ENCODE measurements around the gene IP6K1.
"Not testable (repeated sequence)": the region's sequence is repeated elsewhere in the genome, so short reads cannot be mapped to it uniquely, and the experiment has no call there.

Gene IP6K1

GRCh38 chr3:49703443-49703927, 82.9 kb downstream of the IP6K1 start:
- in situ Hi-C loops (cut with HindIII; ENCODE audit: low sequenced_read_pairs): no loop called here
- DNase-seq (ENCODE audit: low read depth, low spot score): peak; percentile 53
- no peak overlapping the region for H3K4me3 ChIP-seq (ENCODE audit: low read depth, low read length)
- peak; percentile 92 for TF ChIP-seq CTCF (IDR thresholded peaks at IDR 0.05; ENCODE audit: low read depth, low read length)

GRCh38 chr3:49702672-49703071, 83.7 kb downstream of the IP6K1 start:
- in situ Hi-C loops (cut with HindIII; ENCODE audit: low sequenced_read_pairs): no loop called here
- DNase-seq (ENCODE audit: low read depth, low spot score): no peak
- TF ChIP-seq CTCF (IDR thresholded peaks at IDR 0.05; ENCODE audit: low read depth, low read length): no peak
- no peak overlapping the region for H3K4me3 ChIP-seq (ENCODE audit: low read depth, low read length)

DNA sequence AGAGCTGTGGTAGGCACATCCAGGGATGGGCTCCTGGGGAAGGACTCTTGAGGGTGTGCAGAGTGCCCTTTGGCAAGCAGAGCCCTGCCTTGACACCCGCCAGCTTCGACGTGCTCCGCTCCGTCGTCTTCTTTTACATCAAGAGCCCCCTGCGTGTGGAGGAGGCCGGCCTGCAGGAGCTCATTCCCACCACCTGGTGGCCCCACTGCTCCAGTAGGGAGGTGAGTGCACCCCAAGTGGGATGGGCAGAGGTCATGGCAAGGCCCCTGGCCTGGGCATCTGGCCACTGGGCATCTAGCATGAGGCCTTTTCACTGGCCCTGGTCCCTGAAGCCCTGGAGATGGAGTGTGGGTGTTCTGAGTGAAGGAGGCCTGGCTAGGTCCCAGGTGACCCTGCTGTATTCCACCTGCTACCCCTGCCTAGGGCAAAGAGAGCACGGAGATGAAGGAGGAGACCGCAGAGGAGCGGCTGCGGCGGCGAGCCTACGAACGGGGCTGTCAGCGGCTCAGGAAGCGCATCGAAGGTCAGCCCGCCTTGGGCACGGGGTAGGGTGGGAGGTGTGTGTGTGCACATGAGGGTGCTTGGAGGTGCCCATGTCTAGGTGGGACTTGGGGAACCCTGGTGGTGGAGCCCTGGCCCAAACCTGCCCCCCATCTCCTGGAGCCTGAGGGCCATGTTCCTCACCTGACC, 84.8 kb downstream of the IP6K1 start:
- peak; percentile 78 for TF ChIP-seq CTCF (IDR thresholded peaks at IDR 0.05; ENCODE audit: low read depth, low read length)
- DNase-seq (ENCODE audit: low read depth, low spot score): no peak
- in situ Hi-C loops (cut with HindIII; ENCODE audit: low sequenced_read_pairs): no loop called here
- H3K4me3 ChIP-seq (ENCODE audit: low read depth, low read length): no peak overlapping the region

DNA sequence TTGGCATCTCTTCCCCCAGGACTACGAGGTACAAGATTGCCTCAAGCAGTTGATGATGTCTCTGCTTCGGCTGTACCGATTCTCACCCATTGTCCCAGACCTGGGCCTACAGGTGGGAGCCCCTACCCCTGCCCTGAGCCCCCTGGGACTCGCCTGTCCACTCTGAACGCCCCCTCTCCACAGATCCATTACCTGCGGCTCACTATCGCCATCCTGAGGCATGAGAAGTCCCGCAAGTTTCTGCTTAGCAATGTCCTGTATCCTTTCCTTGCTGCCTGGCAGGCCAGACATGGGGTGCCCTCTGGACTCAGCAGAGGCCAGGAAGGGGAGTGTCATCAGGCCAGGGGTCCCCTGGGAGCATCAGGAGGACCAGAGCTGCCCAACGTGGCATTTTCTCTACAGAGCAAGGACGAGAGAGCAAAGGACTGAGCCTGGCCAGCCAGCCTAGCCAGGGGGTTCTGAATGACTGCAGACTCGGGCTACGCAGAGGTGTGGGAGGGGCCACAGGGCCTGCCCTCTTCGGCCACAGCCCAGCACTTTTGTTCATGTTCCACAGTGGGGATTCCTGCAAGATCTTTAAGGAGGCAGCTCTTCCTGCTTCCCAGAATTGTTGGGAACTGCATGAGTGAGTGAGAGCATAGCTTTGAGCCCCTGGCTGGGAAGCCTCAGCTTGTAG, 85.8 kb downstream of the IP6K1 start:
- in situ Hi-C loops (cut with HindIII; ENCODE audit: low sequenced_read_pairs): no loop called here

GRCh38 chr3:49700014-49700413, 86.3 kb downstream of the IP6K1 start:
- no peak for DNase-seq (ENCODE audit: low read depth, low spot score)
- in situ Hi-C loops (cut with HindIII; ENCODE audit: low sequenced_read_pairs): no loop called here
- no peak overlapping the region for H3K4me3 ChIP-seq (ENCODE audit: low read depth, low read length)
- no peak for TF ChIP-seq CTCF (IDR thresholded peaks at IDR 0.05; ENCODE audit: low read depth, low read length)

More for the DNA sequence above, 85.8 kb downstream of the IP6K1 start:
- no peak overlapping the region for H3K4me3 ChIP-seq (ENCODE audit: low read depth, low read length)
- TF ChIP-seq CTCF (IDR thresholded peaks at IDR 0.05; ENCODE audit: low read depth, low read length): no peak
- DNase-seq (ENCODE audit: low read depth, low spot score): no peak

DNA sequence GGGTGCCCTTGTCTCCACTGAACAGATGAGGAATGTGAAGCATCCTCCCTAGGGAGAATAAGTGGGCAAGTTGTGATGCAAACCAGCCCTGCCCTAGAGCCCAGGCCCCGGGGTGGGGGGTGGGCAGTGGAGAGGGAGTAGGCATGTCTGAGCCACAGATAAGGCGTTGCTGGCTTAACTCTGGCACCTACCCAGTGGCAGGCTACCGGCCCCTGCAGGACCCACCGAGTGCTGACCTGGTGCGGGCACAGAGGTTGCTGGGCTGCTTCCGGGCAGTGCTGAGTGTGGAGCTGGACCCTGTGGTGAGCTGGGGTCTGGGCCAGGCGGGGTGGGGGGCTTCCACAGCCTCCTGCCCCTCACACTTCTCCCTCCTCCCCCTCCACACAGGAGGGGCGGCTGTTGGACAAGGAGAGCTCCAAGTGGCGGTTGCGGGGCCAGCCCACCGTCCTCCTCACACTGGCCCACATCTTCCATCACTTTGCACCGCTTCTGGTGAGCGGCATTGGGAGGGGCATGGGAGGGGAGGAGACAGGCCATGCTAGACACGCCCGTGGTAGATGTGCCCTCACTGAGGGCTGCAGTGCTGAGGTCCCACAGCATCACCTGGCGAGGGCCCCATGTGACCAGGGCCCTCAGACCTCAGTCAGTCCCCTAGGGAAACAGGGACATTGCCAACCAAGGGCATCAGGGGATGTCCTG, 86.9 kb downstream of the IP6K1 start:
- in situ Hi-C loops (cut with HindIII; ENCODE audit: low sequenced_read_pairs): no loop called here
- no peak for TF ChIP-seq CTCF (IDR thresholded peaks at IDR 0.05; ENCODE audit: low read depth, low read length)
- DNase-seq (ENCODE audit: low read depth, low spot score): no peak
- H3K4me3 ChIP-seq (ENCODE audit: low read depth, low read length): no peak overlapping the region

GRCh38 chr3:49695350-49696015, 90.9 kb downstream of the IP6K1 start:
- in situ Hi-C loops (cut with HindIII; ENCODE audit: low sequenced_read_pairs); DNase-seq (ENCODE audit: low read depth, low spot score); H3K4me3 ChIP-seq (ENCODE audit: low read depth, low read length): not testable (repeated sequence)

DNA sequence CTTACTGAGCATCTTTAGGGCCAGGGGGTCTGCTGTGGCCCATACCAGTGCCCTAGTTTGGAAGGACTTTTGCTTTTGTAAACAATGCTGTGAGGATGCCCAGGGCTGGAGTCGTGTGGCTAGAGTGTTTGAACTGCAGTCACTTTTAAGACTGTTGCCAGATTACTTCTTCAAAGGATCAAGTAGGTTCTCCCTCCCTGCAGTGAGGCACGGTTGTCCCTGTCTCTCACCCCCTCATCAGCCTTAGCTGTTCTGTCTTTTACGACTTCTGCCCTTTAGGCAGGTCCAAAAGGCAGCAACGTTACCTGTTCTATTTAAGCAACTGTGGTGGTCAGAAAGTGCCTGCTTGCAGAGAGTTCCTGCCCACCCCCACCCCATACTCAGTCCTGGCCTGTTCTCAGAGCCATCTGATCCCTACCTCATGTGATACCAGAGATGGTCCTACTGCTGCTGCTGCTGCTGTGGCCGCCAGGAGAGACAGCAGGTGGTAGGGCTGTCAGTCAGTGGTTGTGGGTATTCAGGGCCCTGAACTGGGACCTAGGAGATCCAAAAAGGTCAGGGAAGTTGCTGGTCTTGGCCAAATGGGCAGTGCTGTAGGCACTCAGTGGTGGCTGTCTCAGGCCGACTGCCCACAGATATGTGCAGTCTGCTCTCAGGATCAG, 91.8 kb downstream of the IP6K1 start:
- H3K4me3 ChIP-seq (ENCODE audit: low read depth, low read length); DNase-seq (ENCODE audit: low read depth, low spot score); in situ Hi-C loops (cut with HindIII; ENCODE audit: low sequenced_read_pairs): not testable (repeated sequence)

- DNase-seq (ENCODE audit: low read depth, low spot score); in situ Hi-C loops (cut with HindIII; ENCODE audit: low sequenced_read_pairs); H3K4me3 ChIP-seq (ENCODE audit: low read depth, low read length): not testable (repeated sequence)
Observed at GRCh38 chr3:49691481-49691880, 94.9 kb downstream of the IP6K1 start.

All from astrocyte of the spinal cord (primary cell).